Caco-2 (cell line): ENCODE results near the gene CLSTN1. TPM values are rescaled to one million over a fixed set of nuclear protein-coding genes. Genes with fewer than 3 reads are reported as not detected.

ENCODE experiments used
- BruUV-seq: library from RNA; stranded (reverse); fragments of 400-500 nt; replicated peaks from 2 replicates; lab custom pipeline; 2021; lab: Mats Ljungman, UMichigan
- CTCF ChIA-PET: fragments of 300-600 bp; sonication (Branson Sonifier 250); formaldehyde crosslinking; loops from one replicate; lab custom pipeline; 2022; ENCODE audit warnings: antibody characterized with exemption; lab: Charles Lee
- POLR2A ChIA-PET: fragments of 300-600 bp; sonication (Branson Sonifier 250); formaldehyde crosslinking; loops from one replicate; lab custom pipeline; 2022; ENCODE audit warnings: antibody characterized with exemption; lab: Charles Lee
- DNase-seq, 2 experiments: peaks; one replicate each; pipeline versions ENCODE4 v3.0.0 to v3.0.0-alpha.2; 2020 to 2022
- H3K27me3 ChIP-seq: replicated peaks from 2 replicates; pipeline ENCODE4 v1.6.0; 2011; ENCODE audit warnings: low read length; ENCODE audit not compliant: control insufficient read depth, insufficient read depth
- H3K36me3 ChIP-seq: 2 replicates; pipeline ENCODE4 v1.5.1; 2011; ENCODE audit warnings: low read length; ENCODE audit not compliant: control insufficient read depth, insufficient read depth
- H3K4me1 ChIP-seq: fragments of 250-450 bp; sonication (Bioruptor Pico); 2 replicates; pipeline ENCODE4 v1.5.1; 2020; ENCODE audit warnings: mild to moderate bottlenecking
- H3K4me3 ChIP-seq: 2 replicates; pipeline ENCODE4 v1.5.1; 2011; ENCODE audit warnings: low read depth, mild to moderate bottlenecking, control low read depth, low read length
- H3K9me3 ChIP-seq: fragments of 250-450 bp; sonication (Bioruptor Pico); 2 replicates; pipeline ENCODE4 v1.5.1; 2020; ENCODE audit warnings: mild to moderate bottlenecking, moderate library complexity
- H3K27ac Mint-ChIP-seq: one replicate; pipeline ENCODE4 v1.8.0; 2022; ENCODE audit warnings: mixed read lengths; ENCODE audit not compliant: unreplicated experiment
- H3K27me3 Mint-ChIP-seq: one replicate; pipeline ENCODE4 v1.8.0; 2022; ENCODE audit warnings: mixed read lengths; ENCODE audit not compliant: insufficient read depth, unreplicated experiment
- H3K36me3 Mint-ChIP-seq: one replicate; pipeline ENCODE4 v1.8.0; 2022; ENCODE audit warnings: mild to moderate bottlenecking, mixed read lengths; ENCODE audit not compliant: insufficient read depth, unreplicated experiment
- H3K4me1 Mint-ChIP-seq: one replicate; pipeline ENCODE4 v1.8.0; 2022; ENCODE audit warnings: low read depth, mixed read lengths; ENCODE audit not compliant: unreplicated experiment
- H3K4me3 Mint-ChIP-seq: one replicate; pipeline ENCODE4 v1.8.0; 2022; ENCODE audit warnings: mild to moderate bottlenecking, moderate library complexity, mixed read lengths; ENCODE audit not compliant: unreplicated experiment
- H3K9me3 Mint-ChIP-seq: one replicate; pipeline ENCODE4 v1.8.0; 2022; ENCODE audit warnings: mixed read lengths; ENCODE audit not compliant: unreplicated experiment
- intact Hi-C: fragments of 100-400 bp; cut with micrococcal nuclease; formaldehyde crosslinking; loops from one replicate; pipeline ENCODE4 v1.10.0; 2022; ENCODE audit not compliant: unreplicated experiment
- total RNA-seq: library from RNA; stranded (reverse); gene quantifications from 2 replicates; pipeline ENCODE4 v1.2.3, GENCODE V29; 2022
- TF ChIP-seq, protein P1 (sequence below), 2 experiments: fragments of 200-600 bp in 1 of 2; IDR thresholded peaks; 1 replicate in 1 of 2; 2 replicates in 1 of 2; pipeline versions ENCODE4 v1.5.1 to v1.8.0; 2011 to 2022; ENCODE audit warnings: antibody characterized with exemption in 1 of 2, control low read depth in 1 of 2, inconsistent platforms in 1 of 2, low read depth in 1 of 2, low read length in 1 of 2, mild to moderate bottlenecking in 1 of 2, moderate library complexity in 1 of 2; ENCODE audit not compliant: insufficient read depth in 1 of 2, severe bottlenecking in 1 of 2, unreplicated experiment in 1 of 2

Gene CLSTN1
- total RNA-seq, 1 experiment from 2014 or later, result 102 TPM

DNA sequence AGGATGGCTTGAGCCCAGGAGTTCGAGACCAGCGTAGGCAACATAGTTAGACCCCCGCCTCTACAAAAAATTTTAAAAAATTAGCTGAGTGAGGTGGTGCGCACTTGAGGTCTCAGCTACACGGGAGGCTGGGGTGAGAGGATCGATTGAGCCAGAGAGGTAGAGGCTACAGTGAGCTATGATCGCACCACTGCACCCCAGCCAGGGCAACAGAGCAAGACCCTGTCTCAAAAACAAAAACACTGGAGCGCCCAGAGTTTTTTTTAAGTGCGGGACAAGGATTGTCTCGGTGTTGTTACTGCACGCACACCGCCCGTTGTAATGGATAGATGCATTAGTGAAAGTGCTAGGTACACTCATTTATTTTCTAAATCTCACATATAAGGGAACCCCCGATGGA is 135.2 kb downstream of the CLSTN1 start:
- no TSS peak for BruUV-seq
- intact Hi-C loops, result no loop called here
- CTCF ChIA-PET, result no interaction called here

DNA sequence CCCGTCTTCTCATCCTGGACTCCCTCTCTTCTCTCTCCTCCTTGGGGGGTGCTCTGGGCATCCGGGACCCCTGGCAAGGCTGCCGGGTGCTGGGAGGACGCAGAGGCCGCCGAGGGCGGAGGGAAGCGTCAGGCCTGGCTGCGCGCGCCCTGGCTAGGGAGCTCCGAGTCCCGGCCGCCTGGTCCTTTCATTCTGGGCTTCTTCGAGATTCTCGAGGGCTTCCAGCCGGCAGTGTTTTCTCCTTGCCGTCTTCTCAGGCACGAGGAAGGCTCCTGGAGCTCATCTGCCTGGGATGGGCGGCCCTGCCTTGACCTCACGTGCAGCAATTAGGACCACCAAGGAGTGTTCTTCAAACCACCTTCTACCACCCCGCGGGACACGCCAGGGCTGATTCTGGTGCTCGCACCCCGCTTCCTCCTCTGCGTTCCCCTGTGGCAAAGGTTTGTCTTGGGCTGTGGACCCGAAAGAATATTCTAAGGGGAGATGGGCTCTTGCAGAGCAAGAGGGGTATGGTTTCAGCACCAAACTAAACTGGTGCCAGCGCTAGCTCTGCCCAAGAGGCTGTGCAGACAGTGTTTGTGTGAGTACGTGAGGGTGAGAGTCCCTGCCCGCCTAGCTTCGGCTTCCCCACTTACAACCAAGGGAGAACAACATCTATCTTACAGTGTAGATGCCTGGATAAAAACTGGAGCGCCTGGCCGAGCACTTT is 135.7 kb downstream of the CLSTN1 start:
- intact Hi-C loops, result no loop called here
- H3K27ac Mint-ChIP-seq, result no peak overlapping the region

More for the DNA sequence above, 135.2 kb downstream of the CLSTN1 start:
- H3K9me3 Mint-ChIP-seq, result no peaks in the 10 kb centered on the region
- peaks cover 12% of the 10 kb centered on the region; the same call in 1 of the 2 replicates for H3K4me1 ChIP-seq
- peaks cover 12% of the 10 kb centered on the region for H3K27me3 Mint-ChIP-seq
- no peaks in the 10 kb centered on the region for H3K36me3 ChIP-seq
- peaks cover 3% of the 10 kb centered on the region; the same call in 1 of the 2 replicates for H3K27me3 ChIP-seq
- no peak overlapping the region for H3K27ac Mint-ChIP-seq
- TF ChIP-seq, protein P1, sequence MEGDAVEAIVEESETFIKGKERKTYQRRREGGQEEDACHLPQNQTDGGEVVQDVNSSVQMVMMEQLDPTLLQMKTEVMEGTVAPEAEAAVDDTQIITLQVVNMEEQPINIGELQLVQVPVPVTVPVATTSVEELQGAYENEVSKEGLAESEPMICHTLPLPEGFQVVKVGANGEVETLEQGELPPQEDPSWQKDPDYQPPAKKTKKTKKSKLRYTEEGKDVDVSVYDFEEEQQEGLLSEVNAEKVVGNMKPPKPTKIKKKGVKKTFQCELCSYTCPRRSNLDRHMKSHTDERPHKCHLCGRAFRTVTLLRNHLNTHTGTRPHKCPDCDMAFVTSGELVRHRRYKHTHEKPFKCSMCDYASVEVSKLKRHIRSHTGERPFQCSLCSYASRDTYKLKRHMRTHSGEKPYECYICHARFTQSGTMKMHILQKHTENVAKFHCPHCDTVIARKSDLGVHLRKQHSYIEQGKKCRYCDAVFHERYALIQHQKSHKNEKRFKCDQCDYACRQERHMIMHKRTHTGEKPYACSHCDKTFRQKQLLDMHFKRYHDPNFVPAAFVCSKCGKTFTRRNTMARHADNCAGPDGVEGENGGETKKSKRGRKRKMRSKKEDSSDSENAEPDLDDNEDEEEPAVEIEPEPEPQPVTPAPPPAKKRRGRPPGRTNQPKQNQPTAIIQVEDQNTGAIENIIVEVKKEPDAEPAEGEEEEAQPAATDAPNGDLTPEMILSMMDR (IDR thresholded peaks at IDR 0.05; ENCODE audit: insufficient read depth in 1 of 2, low read depth in 1 of 2, low read length in 1 of 2, severe bottlenecking in 1 of 2, unreplicated experiment in 1 of 2), result no peak
- H3K4me3 Mint-ChIP-seq, result peak overlapping the region; percentile 78
- DNase-seq, result no peak
- no peaks in the 10 kb centered on the region for H3K9me3 ChIP-seq
- peaks cover 7% of the 10 kb centered on the region for H3K4me1 Mint-ChIP-seq
- H3K4me3 ChIP-seq, result peak overlapping the region; percentile 58
- POLR2A ChIA-PET, result interaction anchor here (1.1 kb wide), 1 partner anchor 28 kb away, joined by 3 read pairs; no protein-coding TSS in a partner anchor
- H3K36me3 Mint-ChIP-seq, result no peaks in the 10 kb centered on the region

More for the DNA sequence above, 135.7 kb downstream of the CLSTN1 start:
- BruUV-seq, result no TSS peak
- H3K36me3 Mint-ChIP-seq, result no peaks in the 10 kb centered on the region
- peaks cover 12% of the 10 kb centered on the region for H3K27me3 Mint-ChIP-seq
- Histone ChIP-seq H3K4me1 (peaks cover 12% of the 10 kb centered on the region; the same call in 1 of the 2 replicates), H3K27me3 (peaks cover 3% of the 10 kb centered on the region; the same call in 1 of the 2 replicates), H3K4me3 (peak overlapping the region; percentile 60), H3K9me3 (no peaks in the 10 kb centered on the region), H3K36me3 (no peaks in the 10 kb centered on the region)
- CTCF ChIA-PET, result interaction anchor here (0.6 to 1.2 kb wide), 4 partner anchors 13 to 946 kb away, joined by 3 to 6 read pairs (median 3); no protein-coding TSS in a partner anchor
- POLR2A ChIA-PET, result interaction anchor here (1.1 kb wide), 1 partner anchor 27 kb away, joined by 3 read pairs; no protein-coding TSS in a partner anchor
- TF ChIP-seq, protein P1 (IDR thresholded peaks at IDR 0.05; ENCODE audit: insufficient read depth in 1 of 2, low read depth in 1 of 2, low read length in 1 of 2, severe bottlenecking in 1 of 2, unreplicated experiment in 1 of 2), result no peak
- peak overlapping the region; percentile 78 for H3K4me3 Mint-ChIP-seq
- no peaks in the 10 kb centered on the region for H3K9me3 Mint-ChIP-seq
- DNase-seq, result peak in 1 of 2 experiments; percentile 32
- peaks cover 7% of the 10 kb centered on the region for H3K4me1 Mint-ChIP-seq
